Measurements from ENCODE around the gene CROCC2. TPM values are rescaled to one million over a fixed set of nuclear protein-coding genes. Genes with fewer than 3 reads are reported as not detected.

Gene CROCC2
- polyA plus RNA-seq (ENCODE audit: insufficient read length in 3 of 3) = under 1 TPM in 1 of 3 donors, not detected in 2; 0.04 TPM

GRCh38 chr2:240906141-240906910 is at the start of gene CROCC2:
Gene CROCC2 (plus strand): TSS chr2:240906336. CDS start chr2:240906514, 178 bp downstream.
- DNase-seq (ENCODE audit: low read depth in 3 of 3, low spot score in 2 of 3) = no peak

GRCh38 chr2:240857039-240858008 is 48.8 kb upstream of the CROCC2 start:
- DNase-seq (ENCODE audit: low read depth in 3 of 3, low spot score in 2 of 3) = no peak

GRCh38 chr2:240858321-240858720 is 47.8 kb upstream of the CROCC2 start:
- DNase-seq (ENCODE audit: low read depth in 3 of 3, low spot score in 2 of 3) = no peak

GRCh38 chr2:240858871-240859270 is 47.3 kb upstream of the CROCC2 start:
- DNase-seq (ENCODE audit: low read depth in 3 of 3, low spot score in 2 of 3) = no peak

- DNase-seq (ENCODE audit: low read depth in 3 of 3, low spot score in 2 of 3) = no peak
Observed at GRCh38 chr2:240861547-240861946, 44.6 kb upstream of the CROCC2 start.

DNA sequence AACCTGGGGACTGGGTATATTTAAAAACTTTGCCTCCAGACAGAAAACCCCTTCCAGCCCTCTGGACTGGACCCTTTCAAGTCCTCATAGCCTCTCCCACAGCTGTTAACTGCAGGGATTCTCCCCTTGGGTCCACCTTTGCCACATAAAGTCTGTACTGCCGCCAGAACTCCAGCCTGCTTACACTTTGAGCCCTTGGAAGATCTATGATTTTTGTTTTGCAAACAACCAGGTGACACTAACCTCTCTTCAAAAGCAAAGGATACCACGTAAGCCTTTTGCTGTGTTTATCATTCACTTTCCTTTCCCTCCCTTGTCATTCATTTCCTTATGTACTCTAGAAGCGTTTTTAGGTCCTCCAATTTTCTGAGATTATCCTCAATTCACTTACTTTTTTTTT is 41.7 kb upstream of the CROCC2 start:
- DNase-seq (ENCODE audit: low read depth in 3 of 3, low spot score in 2 of 3) = no peak

GRCh38 chr2:240865391-240865790 is 40.7 kb upstream of the CROCC2 start:
- no peak for DNase-seq (ENCODE audit: low read depth in 3 of 3, low spot score in 2 of 3)

DNA sequence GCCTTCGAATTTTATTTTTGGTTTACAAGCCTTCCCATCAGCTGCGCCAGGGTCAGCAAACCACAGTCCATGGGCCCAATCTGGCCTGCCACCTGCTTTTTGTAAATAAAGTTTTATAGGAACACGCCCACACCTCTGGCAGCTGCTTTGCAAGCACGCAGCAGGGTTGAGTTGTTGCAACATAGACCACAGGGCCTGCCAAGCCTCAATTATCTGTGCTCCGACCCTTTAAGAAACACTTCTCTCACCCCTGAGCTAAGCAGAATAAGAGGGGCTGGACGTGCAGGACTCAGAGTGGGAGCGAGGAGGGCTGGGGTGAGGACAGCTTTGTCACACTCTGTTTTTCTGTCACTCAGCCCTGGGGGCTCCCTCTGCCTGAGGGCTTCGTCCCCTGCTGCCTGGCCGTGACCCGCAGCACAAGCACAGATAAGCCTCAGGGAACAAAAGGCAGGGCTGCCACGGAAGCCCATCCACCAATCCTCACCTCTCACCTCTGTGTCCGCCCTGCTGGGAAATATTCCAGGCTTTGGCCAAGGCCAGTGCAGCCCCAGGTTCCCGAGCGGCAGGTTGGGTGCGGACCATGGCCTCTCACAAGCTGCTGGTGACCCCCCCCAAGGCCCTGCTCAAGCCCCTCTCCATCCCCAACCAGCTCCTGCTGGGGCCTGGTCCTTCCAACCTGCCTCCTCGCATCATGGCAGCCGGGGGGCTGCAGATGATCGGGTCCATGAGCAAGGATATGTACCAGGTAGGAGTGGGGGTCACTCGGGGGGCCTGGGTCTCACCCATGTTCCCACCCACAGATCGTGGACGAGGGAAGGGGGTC is 37.6 kb upstream of the CROCC2 start, which contains the start of gene AGXT:
Gene AGXT (plus strand): TSS at position 539 of the 823 bp plus-strand sequence. CDS start 42 bp downstream, at position 581.
- DNase-seq (ENCODE audit: low read depth in 3 of 3, low spot score in 2 of 3) = no peak

DNA sequence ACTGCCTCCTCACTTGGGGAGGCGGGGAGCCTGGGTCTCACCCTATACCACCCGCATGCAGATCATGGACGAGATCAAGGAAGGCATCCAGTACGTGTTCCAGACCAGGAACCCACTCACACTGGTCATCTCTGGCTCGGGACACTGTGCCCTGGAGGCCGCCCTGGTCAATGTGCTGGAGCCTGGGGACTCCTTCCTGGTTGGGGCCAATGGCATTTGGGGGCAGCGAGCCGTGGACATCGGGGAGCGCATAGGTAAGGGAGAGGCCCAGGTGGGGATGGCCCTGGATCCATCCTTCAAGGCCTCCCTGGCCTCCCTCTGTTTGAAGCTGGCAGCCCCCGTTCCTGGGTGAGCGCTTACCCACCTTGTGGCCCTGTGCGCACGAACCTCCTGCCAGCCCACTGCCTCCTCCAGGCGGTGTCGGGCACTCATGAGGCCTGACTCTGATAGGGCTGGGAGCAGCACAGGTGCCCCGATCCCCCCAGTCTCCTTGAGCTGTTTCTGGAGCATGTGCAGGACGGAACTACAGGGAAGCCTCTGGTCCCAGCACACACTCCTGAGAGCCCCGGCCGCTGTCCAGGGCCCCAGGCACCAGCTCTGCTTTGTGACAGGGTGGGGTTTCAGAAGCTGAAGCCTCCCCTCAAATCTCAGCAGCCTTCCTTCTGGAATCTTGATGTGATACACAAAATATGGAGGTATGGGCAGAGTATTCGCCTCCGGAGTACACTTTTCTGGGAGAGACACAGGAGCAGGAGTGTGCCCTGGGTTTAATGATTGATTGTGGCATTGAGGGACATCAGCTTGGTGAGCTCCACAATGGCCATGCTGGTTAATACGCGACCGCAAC is 36.8 kb upstream of the CROCC2 start:
- no peak for DNase-seq (ENCODE audit: low read depth in 3 of 3, low spot score in 2 of 3)

GRCh38 chr2:240869956-240870875 is 35.9 kb upstream of the CROCC2 start:
- no peak for DNase-seq (ENCODE audit: low read depth in 3 of 3, low spot score in 2 of 3)

- no peak for DNase-seq (ENCODE audit: low read depth in 3 of 3, low spot score in 2 of 3)
Observed at GRCh38 chr2:240871071-240871958, 34.8 kb upstream of the CROCC2 start.

DNA sequence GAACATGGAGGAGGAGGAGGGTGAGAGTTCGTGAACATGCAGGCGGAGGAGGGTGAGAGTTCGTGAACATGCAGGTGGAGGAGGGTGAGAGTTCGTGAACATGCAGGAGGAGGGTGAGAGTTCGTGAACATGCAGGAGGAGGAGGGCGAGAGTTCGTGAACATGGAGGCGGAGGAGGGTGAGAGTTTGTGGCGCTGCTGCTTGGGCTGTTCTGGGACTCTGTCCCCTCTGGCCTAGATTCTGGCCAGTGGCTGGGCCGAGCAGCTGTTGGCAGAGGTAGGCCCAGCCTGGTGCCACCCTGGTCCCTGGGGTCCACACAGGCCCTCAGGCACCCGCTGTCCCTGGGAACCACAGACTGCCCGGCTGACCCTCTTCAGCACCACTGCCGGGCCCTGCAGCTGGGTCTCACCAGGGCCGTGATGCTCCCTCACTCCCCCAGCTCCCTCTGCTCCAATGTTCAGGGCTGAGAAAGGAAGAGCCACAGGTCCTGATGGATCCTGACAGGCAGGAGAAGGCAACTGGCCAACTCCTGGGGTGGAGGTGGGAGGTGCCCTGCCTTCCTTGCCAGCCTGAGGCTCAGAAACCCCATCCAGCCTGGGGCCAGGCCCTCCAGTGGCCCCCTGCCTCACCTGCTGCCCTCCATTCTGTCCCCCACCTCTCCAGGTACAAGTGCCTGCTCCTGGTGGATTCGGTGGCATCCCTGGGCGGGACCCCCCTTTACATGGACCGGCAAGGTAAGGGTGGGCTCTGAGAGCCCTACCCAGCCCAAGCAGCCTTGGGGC is 33.6 kb upstream of the CROCC2 start:
- DNase-seq (ENCODE audit: low read depth in 3 of 3, low spot score in 2 of 3) = no peak

GRCh38 chr2:240873098-240873788 is 32.9 kb upstream of the CROCC2 start:
- DNase-seq (ENCODE audit: low read depth in 3 of 3, low spot score in 2 of 3) = no peak

DNA sequence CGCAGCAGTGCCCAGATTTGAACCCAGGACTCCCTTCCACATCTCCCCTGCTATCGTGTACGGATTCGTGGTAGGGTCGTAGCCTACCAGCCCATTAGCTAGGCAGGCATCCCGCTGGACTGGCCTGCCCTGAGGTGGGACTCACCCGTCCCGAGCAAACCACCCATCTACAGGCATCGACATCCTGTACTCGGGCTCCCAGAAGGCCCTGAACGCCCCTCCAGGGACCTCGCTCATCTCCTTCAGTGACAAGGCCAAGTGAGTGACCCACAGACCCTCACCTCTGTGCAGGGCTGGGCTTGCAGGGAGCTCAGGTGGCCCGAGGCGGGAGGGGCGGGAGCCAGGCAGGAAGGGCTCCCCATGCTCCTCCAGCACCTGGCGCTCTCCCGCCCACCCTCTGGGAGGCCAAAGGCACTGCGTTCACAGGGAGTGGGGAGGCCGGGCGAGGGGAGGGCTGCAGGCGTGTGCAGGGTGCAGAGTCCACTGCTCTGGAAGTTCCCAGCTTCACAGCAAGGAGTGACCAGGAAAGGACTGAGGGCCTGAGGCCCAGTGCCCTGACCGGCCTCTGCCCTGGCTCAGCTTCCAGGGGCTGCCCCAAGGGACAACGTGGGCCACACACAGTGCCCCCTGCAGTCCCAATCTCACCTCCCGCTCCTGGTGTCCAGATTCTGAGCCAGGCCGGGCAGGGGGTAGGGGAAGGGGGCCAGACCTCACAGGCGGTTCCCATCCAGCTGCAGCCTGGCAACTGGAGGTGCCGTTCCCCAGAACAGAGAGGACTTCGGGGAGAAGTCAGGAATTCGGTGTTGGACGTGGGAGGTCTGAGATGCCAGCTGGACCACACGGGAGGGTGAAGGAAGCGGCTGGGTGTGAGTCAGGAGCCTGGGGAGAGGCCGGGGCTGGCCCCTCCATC is 32.1 kb upstream of the CROCC2 start:
- DNase-seq (ENCODE audit: low read depth in 3 of 3, low spot score in 2 of 3) = no peak

GRCh38 chr2:240874715-240875227 is 31.4 kb upstream of the CROCC2 start:
- DNase-seq (ENCODE audit: low read depth in 3 of 3, low spot score in 2 of 3) = no peak

Measured in right renal cortex interstitium (tissue), 3 donors.